Loucy (cell line): Measurements from ENCODE around the gene CCDC85C.

Experiments used
- H2AFZ ChIP-seq: fragments of 200-600 bp; sonication (generic); 2 replicates; pipeline ENCODE4 v1.6.0; 2016; ENCODE audit warnings: antibody characterized with exemption, mild to moderate bottlenecking, low read length, moderate library complexity
- H3F3A ChIP-seq: fragments of 200-600 bp; 2 replicates; pipeline ENCODE4 v1.6.0; 2016; ENCODE audit warnings: antibody characterized with exemption, low read depth, mild to moderate bottlenecking
- H3K27me3 ChIP-seq: fragments of 200-600 bp; sonication (generic); 2 replicates; pipeline ENCODE4 v1.6.1; 2014; ENCODE audit warnings: low read length, mild to moderate bottlenecking; ENCODE audit not compliant: insufficient read depth, poor library complexity, severe bottlenecking
- H3K36me3 ChIP-seq: fragments of 200-600 bp; sonication (generic); 2 replicates; pipeline ENCODE4 v1.6.1; 2016; ENCODE audit warnings: low read length; ENCODE audit not compliant: insufficient read depth
- H3K4me1 ChIP-seq: fragments of 200-600 bp; sonication (generic); 2 replicates; pipeline ENCODE4 v1.5.1; 2014; ENCODE audit warnings: low read length, mild to moderate bottlenecking; ENCODE audit not compliant: insufficient read depth, poor library complexity, severe bottlenecking
- H3K4me2 ChIP-seq: fragments of 200-600 bp; sonication (generic); 2 replicates; pipeline ENCODE4 v1.6.0; 2014; ENCODE audit warnings: antibody characterized with exemption, low read length, low read depth, mild to moderate bottlenecking; ENCODE audit not compliant: poor library complexity, severe bottlenecking
- H3K4me3 ChIP-seq: fragments of 200-600 bp; sonication (generic); 2 replicates; pipeline ENCODE4 v1.5.1; 2014; ENCODE audit warnings: low read length, mild to moderate bottlenecking, mixed read lengths; ENCODE audit not compliant: poor library complexity, severe bottlenecking
- H3K79me2 ChIP-seq: fragments of 200-600 bp; sonication (generic); 2 replicates; pipeline ENCODE4 v1.6.1; 2014; ENCODE audit warnings: low read length; ENCODE audit not compliant: insufficient read depth
- H3K9ac ChIP-seq: fragments of 200-600 bp; sonication (generic); 2 replicates; pipeline ENCODE4 v1.6.0; 2014; ENCODE audit warnings: mild to moderate bottlenecking, low read depth, low read length, moderate library complexity; ENCODE audit not compliant: poor library complexity, severe bottlenecking
- H3K9me2 ChIP-seq: fragments of 200-600 bp; sonication (generic); replicated peaks from 2 replicates; pipeline ENCODE4 v1.6.1; 2016; ENCODE audit warnings: low read depth, low read length, mixed read lengths
- H3K9me3 ChIP-seq: fragments of 200-600 bp; sonication (generic); 2 replicates; pipeline ENCODE4 v1.6.1; 2014; ENCODE audit warnings: mild to moderate bottlenecking, antibody characterized with exemption, low read length, low read depth; ENCODE audit not compliant: insufficient read depth
- H4K20me1 ChIP-seq: fragments of 200-600 bp; sonication (generic); 2 replicates; pipeline ENCODE4 v1.6.0; 2014; ENCODE audit warnings: antibody characterized with exemption, low read length, mild to moderate bottlenecking; ENCODE audit not compliant: insufficient read depth, poor library complexity, severe bottlenecking
- CTCF ChIP-seq: fragments of 200-600 bp; sonication (generic); conservative IDR thresholded peaks from 2 replicates; pipeline ENCODE4 v1.5.1; 2014; ENCODE audit warnings: mild to moderate bottlenecking, antibody characterized with exemption, low read length
- EZH2phosphoT487 ChIP-seq: fragments of 200-600 bp; IDR thresholded peaks from 2 replicates; pipeline ENCODE4 v1.6.1; 2018; ENCODE audit warnings: antibody characterized with exemption, mild to moderate bottlenecking, moderate library complexity, borderline replicate concordance

Gene CCDC85C

DNA sequence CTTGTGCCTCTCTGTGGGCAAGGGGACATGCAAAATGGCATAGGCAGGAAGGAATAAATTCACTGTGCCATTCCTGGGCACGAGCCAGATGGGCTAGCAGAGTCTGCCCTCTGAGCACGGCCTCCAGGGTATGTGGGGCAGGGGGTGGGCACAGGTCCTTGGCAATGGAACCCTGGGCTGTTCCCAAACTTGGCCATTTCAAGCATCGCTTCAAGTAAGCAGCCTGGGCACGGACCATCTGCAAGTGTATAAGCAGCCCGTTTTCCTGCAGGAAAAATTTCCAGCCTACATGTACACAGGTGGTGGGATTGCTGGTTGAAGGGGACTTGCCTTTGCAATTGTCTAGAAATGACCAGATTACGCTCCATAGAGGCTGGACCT lies 40.3 kb downstream of the CCDC85C start:
- H3F3A ChIP-seq, result no peaks in the 10 kb centered on the region
- H4K20me1 ChIP-seq, result peaks cover under 1% of the 10 kb centered on the region
- no peaks in the 10 kb centered on the region for H3K9me3 ChIP-seq
- H3K27me3 ChIP-seq, result no peaks in the 10 kb centered on the region
- H3K4me3 ChIP-seq, result no peak overlapping the region
- peaks cover 10% of the 10 kb centered on the region for H3K4me1 ChIP-seq
- TF ChIP-seq CTCF, result no peak
- TF ChIP-seq EZH2phosphoT487, result no peak
- no peaks in the 10 kb centered on the region for H3K36me3 ChIP-seq
- peaks cover 58% of the 10 kb centered on the region; the same call in 1 of the 2 replicates for H3K79me2 ChIP-seq
- no peaks in the 10 kb centered on the region for H3K9me2 ChIP-seq
- H3K4me2 ChIP-seq, result no peak overlapping the region
- H2AFZ ChIP-seq, result no peak overlapping the region
- H3K9ac ChIP-seq, result no peak overlapping the region

DNA sequence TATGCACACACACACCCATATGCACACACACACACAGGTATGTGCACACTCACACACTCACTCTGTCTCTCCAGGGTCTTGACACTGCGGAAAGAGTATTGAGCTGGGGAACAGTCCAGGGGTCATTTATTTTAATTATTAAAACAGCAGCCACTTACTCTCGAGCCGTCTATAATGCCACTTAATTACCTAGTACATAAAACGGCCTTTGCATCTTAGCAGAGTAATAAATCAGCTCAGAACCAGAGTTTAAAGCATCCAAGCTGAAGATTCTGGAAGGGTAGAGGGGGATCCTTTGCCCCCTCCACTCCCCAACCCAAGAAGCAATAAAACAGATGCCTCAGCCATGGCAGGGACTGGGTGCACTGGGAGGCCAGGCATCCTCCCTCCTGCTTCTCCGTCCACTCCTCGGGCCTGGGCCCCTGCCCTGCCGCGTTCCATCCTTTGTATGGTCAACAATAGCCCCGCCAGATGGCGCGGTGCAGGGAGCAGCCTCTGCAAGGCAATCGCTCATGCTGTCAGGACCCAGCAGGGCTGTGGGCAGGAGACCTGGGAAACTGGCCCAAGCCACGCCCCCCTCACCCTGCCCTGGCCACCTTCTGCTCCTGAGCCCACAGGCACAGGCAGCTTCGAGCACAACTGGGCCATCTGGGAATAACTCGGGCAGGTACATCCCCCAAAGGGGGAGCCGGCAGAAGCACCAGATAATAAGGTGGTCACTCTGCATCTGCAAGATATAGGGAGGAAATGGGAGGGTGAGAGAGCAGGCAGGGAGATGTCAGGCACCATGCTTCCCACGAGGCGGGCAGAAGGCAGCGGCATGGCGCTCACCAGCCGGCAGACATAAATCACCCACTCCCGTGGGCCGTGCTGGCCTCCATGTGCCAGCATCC lies 40.9 kb downstream of the CCDC85C start:
- Histone ChIP-seq H3K9me3 (no peaks in the 10 kb centered on the region), H3F3A (no peaks in the 10 kb centered on the region), H3K4me1 (peaks cover 4% of the 10 kb centered on the region), H3K4me2 (no peak overlapping the region), H3K27me3 (no peaks in the 10 kb centered on the region), H2AFZ (no peak overlapping the region), H3K79me2 (peaks cover 54% of the 10 kb centered on the region; the same call in 1 of the 2 replicates), H4K20me1 (no peaks in the 10 kb centered on the region), H3K4me3 (no peak overlapping the region), H3K9me2 (no peaks in the 10 kb centered on the region), H3K36me3 (no peaks in the 10 kb centered on the region), H3K9ac (no peak overlapping the region)
- TF ChIP-seq EZH2phosphoT487, result no peak
- no peak for TF ChIP-seq CTCF

DNA sequence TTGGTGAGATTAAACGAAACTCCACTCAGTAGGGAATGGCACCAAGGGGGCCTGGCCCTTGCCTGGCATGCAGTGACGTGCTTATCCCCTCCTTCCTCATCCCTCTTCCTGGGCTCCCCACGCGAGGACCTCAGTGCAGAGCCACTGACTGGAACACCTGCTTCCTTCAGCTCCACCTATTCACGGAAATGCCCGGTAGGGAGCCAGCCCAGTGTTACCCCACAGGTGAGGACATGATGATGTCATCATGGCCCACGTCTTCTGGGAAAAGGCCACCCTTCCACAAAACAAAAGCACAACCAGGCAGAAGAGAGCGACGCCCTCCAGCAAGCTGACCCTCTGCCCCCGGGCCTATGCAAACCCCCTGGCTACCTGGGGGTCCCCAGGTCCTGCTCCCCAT lies 42.1 kb downstream of the CCDC85C start:
- H3F3A ChIP-seq, result no peaks in the 10 kb centered on the region
- no peaks in the 10 kb centered on the region for H4K20me1 ChIP-seq
- H3K9me3 ChIP-seq, result no peaks in the 10 kb centered on the region
- H3K27me3 ChIP-seq, result no peaks in the 10 kb centered on the region
- H3K9me2 ChIP-seq, result no peaks in the 10 kb centered on the region
- no peak overlapping the region for H3K9ac ChIP-seq
- H3K36me3 ChIP-seq, result no peaks in the 10 kb centered on the region
- peaks cover 50% of the 10 kb centered on the region; the same call in 1 of the 2 replicates for H3K79me2 ChIP-seq
- no peaks in the 10 kb centered on the region for H3K4me1 ChIP-seq
- H2AFZ ChIP-seq, result no peak overlapping the region
- no peak overlapping the region for H3K4me3 ChIP-seq
- no peak for TF ChIP-seq EZH2phosphoT487
- TF ChIP-seq CTCF, result no peak
- H3K4me2 ChIP-seq, result no peak overlapping the region
